A673 (cell line): Measurements from ENCODE around the gene GNG3. TPM values are rescaled to one million over a fixed set of nuclear protein-coding genes. Genes with fewer than 3 reads are reported as not detected.
A peak's percentile ranks its signal among the peaks of the same experiment; 100 is the strongest.

Experiments
- Bru-seq: library from RNA; stranded (reverse); fragments of 400-500 nt; gene quantifications from one replicate; lab custom pipeline; 2021; lab: Mats Ljungman, UMichigan
- BruChase-seq, 2 experiments: library from RNA; stranded (reverse); fragments of 400-500 nt; gene quantifications; one replicate each; lab custom pipeline; 2021; lab: Mats Ljungman, UMichigan
- BruUV-seq: library from RNA; stranded (reverse); fragments of 400-500 nt; replicated peaks from 2 replicates; lab custom pipeline; 2021; lab: Mats Ljungman, UMichigan
- CTCF ChIA-PET: fragments of 300-600 bp; sonication (Branson Sonifier 250); formaldehyde crosslinking; loops from one replicate; lab custom pipeline; 2022; ENCODE audit warnings: antibody characterized with exemption; lab: Charles Lee
- POLR2A ChIA-PET: fragments of 300-600 bp; sonication (Branson Sonifier 250); formaldehyde crosslinking; loops from one replicate; lab custom pipeline; 2022; ENCODE audit warnings: antibody characterized with exemption; ENCODE audit not compliant: low non-redundant PET; lab: Charles Lee
- DNase-seq: peaks from one replicate; pipeline ENCODE4 v3.0.0-alpha.2; 2015; ENCODE audit warnings: low spot score
- H3K27ac ChIP-seq: fragments of 200-600 bp; sonication (generic); 2 replicates; pipeline ENCODE4 v1.5.1; 2016; ENCODE audit warnings: mixed run types, low read depth, mild to moderate bottlenecking, mixed read lengths, antibody characterized with exemption, low read length; ENCODE audit not compliant: poor library complexity, severe bottlenecking
- H3K27me3 ChIP-seq: fragments of 200-600 bp; sonication (generic); replicated peaks from 2 replicates; pipeline ENCODE4 v1.6.1; 2017; ENCODE audit warnings: mixed run types, low read depth, mild to moderate bottlenecking, mixed read lengths, antibody characterized with exemption, low read length; ENCODE audit not compliant: insufficient read depth, poor library complexity
- H3K36me3 ChIP-seq: fragments of 200-600 bp; sonication (generic); 2 replicates; pipeline ENCODE4 v1.6.1; 2016; ENCODE audit warnings: mixed run types, mild to moderate bottlenecking, mixed read lengths, antibody characterized with exemption, low read length; ENCODE audit not compliant: insufficient read depth, poor library complexity, severe bottlenecking
- H3K4me1 ChIP-seq: fragments of 200-600 bp; sonication (generic); 2 replicates; pipeline ENCODE4 v1.6.1; 2017; ENCODE audit warnings: mixed run types, mild to moderate bottlenecking, mixed read lengths, antibody characterized with exemption, low read length; ENCODE audit not compliant: insufficient read depth, poor library complexity, severe bottlenecking
- H3K4me3 ChIP-seq: fragments of 200-600 bp; sonication (generic); 2 replicates; pipeline ENCODE4 v1.5.1; 2016; ENCODE audit warnings: low read depth, mixed run types, mild to moderate bottlenecking, mixed read lengths, low read length; ENCODE audit not compliant: poor library complexity, severe bottlenecking
- H3K9me3 ChIP-seq: fragments of 200-600 bp; sonication (generic); 2 replicates; pipeline ENCODE4 v1.6.1; 2016; ENCODE audit warnings: mixed run types, low read depth, mild to moderate bottlenecking, mixed read lengths, antibody characterized with exemption, low read length; ENCODE audit not compliant: poor library complexity, severe bottlenecking
- EZH2 ChIP-seq: fragments of 200-600 bp; sonication (generic); IDR thresholded peaks from 2 replicates; pipeline ENCODE4 v1.6.1; 2017; ENCODE audit warnings: borderline replicate concordance, low read depth, mild to moderate bottlenecking, mixed read lengths, antibody characterized with exemption, low read length; ENCODE audit not compliant: poor library complexity, severe bottlenecking
- intact Hi-C: fragments of 100-400 bp; cut with micrococcal nuclease; formaldehyde crosslinking; loops from one replicate; pipeline ENCODE4 v1.10.0; 2022; ENCODE audit not compliant: unreplicated experiment
- long read RNA-seq: library from polyadenylated mRNA; stranded (forward); transcript quantifications from one replicate; pipeline ENCODE4 v2.0.0, GENCODE V29; 2022
- total RNA-seq: library from RNA; stranded (reverse); gene quantifications from 2 replicates; pipeline ENCODE4 v1.2.3, GENCODE V29; 2021
- TF ChIP-seq, protein P1 (sequence below): fragments of 300-800, 200-600 bp; sonication (generic); conservative IDR thresholded peaks from 2 replicates; pipeline ENCODE4 v1.5.1; 2017; ENCODE audit warnings: low read depth, mild to moderate bottlenecking, antibody characterized with exemption, low read length, moderate library complexity, mixed read lengths

The GNG3 gene
- total RNA-seq (0.45 and 0.72 TPM in 2 replicates), Bru-seq, nascent RNA (not detected), BruChase-seq, experiment 1, labeled RNA remaining after a 2-hour chase (not detected), BruChase-seq, experiment 2, labeled RNA remaining after a 6-hour chase (not detected)
- long read RNA-seq, partial matches to known transcripts: 0 of 5 reads
- long read RNA-seq, other reads (novel, unspliced or antisense): 5 of 5 reads

DNA sequence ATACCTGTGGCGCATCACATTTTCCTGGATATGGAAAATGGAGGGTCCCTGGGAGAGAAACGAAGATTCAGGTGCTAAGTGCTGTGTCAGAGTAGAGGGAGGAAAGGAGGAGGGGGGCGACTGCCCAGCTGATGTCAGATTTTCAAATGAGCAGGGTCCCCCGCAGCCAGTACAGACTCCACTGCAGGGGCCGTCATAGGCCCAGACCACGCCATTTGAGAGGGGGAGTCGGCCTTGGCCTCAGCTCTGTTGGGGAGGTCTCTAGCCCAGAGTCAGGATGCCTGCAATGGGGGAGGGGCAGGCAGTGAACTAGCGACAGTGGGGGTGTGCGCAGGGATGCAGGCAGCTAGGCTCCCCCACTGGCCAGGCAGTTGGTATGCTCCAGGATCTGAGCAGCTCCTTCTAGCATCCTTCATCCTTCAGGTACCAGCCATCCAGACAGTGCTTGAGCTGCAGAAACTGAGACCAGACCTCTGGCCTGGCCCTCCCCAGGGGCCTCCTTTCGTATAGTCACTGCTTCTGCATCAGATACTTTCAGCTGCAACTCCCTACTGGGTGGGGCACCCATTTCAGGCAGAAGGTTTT lies at the start of gene GNG3, which contains the start of gene BSCL2:
Gene GNG3, plus strand, starts transcription at position 400 of the 585 bp plus-strand sequence. CDS start 620 bp downstream, outside the sequence.
Gene BSCL2, minus strand, starts transcription at position 148 of the 585 bp plus-strand sequence. CDS start 229 bp downstream, outside the sequence.
- Histone ChIP-seq H3K27ac (peak within 1 kb of the TSS; percentile 96), H3K9me3 (no peaks in the 10 kb centered on the region), H3K4me3 (peak within 1 kb of the TSS; percentile 65), H3K36me3 (peaks cover 21% of the 10 kb centered on the region), H3K4me1 (peaks cover 38% of the 10 kb centered on the region), H3K27me3 (no peaks in the 10 kb centered on the region)
- no peak for TF ChIP-seq EZH2
- ChIA-PET POLR2A (no interaction called here), CTCF (interaction anchor here (0.6 kb wide), 1 partner anchor 9 kb away, joined by 5 read pairs; no protein-coding TSS in a partner anchor)
- intact Hi-C loops: loop anchor here (5.0 kb wide), 2 partner anchors 115 to 310 kb away; partner anchors contain the start of gene TUT1
- peak; percentile 64 for DNase-seq
- BruUV-seq: no TSS peak

GRCh38 chr11:62664405-62665074 lies 42.9 kb upstream of the GNG3 start:
- Histone ChIP-seq H3K9me3 (no peaks in the 10 kb centered on the region), H3K27ac (peak overlapping the region; percentile 88), H3K4me1 (peaks cover 15% of the 10 kb centered on the region), H3K4me3 (peak overlapping the region; percentile 91), H3K36me3 (peaks cover 44% of the 10 kb centered on the region), H3K27me3 (no peaks in the 10 kb centered on the region)
- TF ChIP-seq EZH2: no peak
- TF ChIP-seq, protein P1, sequence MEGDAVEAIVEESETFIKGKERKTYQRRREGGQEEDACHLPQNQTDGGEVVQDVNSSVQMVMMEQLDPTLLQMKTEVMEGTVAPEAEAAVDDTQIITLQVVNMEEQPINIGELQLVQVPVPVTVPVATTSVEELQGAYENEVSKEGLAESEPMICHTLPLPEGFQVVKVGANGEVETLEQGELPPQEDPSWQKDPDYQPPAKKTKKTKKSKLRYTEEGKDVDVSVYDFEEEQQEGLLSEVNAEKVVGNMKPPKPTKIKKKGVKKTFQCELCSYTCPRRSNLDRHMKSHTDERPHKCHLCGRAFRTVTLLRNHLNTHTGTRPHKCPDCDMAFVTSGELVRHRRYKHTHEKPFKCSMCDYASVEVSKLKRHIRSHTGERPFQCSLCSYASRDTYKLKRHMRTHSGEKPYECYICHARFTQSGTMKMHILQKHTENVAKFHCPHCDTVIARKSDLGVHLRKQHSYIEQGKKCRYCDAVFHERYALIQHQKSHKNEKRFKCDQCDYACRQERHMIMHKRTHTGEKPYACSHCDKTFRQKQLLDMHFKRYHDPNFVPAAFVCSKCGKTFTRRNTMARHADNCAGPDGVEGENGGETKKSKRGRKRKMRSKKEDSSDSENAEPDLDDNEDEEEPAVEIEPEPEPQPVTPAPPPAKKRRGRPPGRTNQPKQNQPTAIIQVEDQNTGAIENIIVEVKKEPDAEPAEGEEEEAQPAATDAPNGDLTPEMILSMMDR: no peak
- peak; percentile 83 for DNase-seq
- BruUV-seq: TSS peak; percentile 56
- intact Hi-C loops: loop anchor here (1.0 kb wide), 1 partner anchor 15 kb away; the partner anchor contains the start of gene UBXN1
- POLR2A ChIA-PET: interaction anchor here (0.5 to 1.8 kb wide), 14 partner anchors 8 to 257 kb away, joined by 3 to 17 read pairs (median 5); partner anchors contain the start of genes EEF1G, HNRNPUL2, INTS5 and TUT1
- CTCF ChIA-PET: interaction anchor here (0.5 to 1.1 kb wide), 2 partner anchors 24 to 270 kb away, joined by 3 to 8 read pairs; no protein-coding TSS in a partner anchor

- no peaks in the 10 kb centered on the region for H3K27me3 ChIP-seq
- H3K9me3 ChIP-seq: no peaks in the 10 kb centered on the region
- intact Hi-C loops: loop anchor here (1.0 kb wide), 1 partner anchor 14 kb away; the partner anchor contains the start of gene UBXN1
- H3K36me3 ChIP-seq: peaks cover 44% of the 10 kb centered on the region
- H3K4me1 ChIP-seq: peaks cover 15% of the 10 kb centered on the region
- CTCF ChIA-PET: interaction anchor here (0.5 to 1.1 kb wide), 2 partner anchors 24 to 270 kb away, joined by 3 to 8 read pairs; no protein-coding TSS in a partner anchor
- H3K4me3 ChIP-seq: peak within 1 kb of the TSS; percentile 91
- peak; percentile 97 for DNase-seq
- peak within 1 kb of the TSS; percentile 88 for H3K27ac ChIP-seq
- BruUV-seq: TSS peak; percentile 78
- POLR2A ChIA-PET: interaction anchor here (0.5 to 1.8 kb wide), 16 partner anchors 8 to 325 kb away, joined by 3 to 17 read pairs (median 5); partner anchors contain the start of genes EEF1G, HNRNPUL2, INTS5 and TUT1
- TF ChIP-seq EZH2: no peak
- TF ChIP-seq, protein P1: no peak
Measured at GRCh38 chr11:62665075-62665598, 42.3 kb upstream of the GNG3 start, which contains the start of the genes C11orf98 and CSKMT. TSS of gene C11orf98 (minus strand) at chr11:62665210. CDS start at chr11:62665169, 41 bp downstream. TSS of gene CSKMT (plus strand) at chr11:62665312. CDS start at chr11:62665880, 568 bp downstream.
